LNCaP clone FGC (cell line): ENCODE data around the gene AGK.

Experiments
- DNase-seq: peaks from one replicate; pipeline ENCODE4 v3.0.0-alpha.2; 2011; ENCODE audit warnings: low read depth
- H3K4me3 ChIP-seq: 2 replicates; pipeline ENCODE4 v1.5.1; 2011; ENCODE audit warnings: mild to moderate bottlenecking, low read depth, low read length, control low read depth
- TF ChIP-seq, protein P1 (sequence below): IDR thresholded peaks from 2 replicates; pipeline ENCODE4 v1.5.1; 2012; ENCODE audit warnings: mild to moderate bottlenecking; ENCODE audit not compliant: control insufficient read depth, insufficient read depth; ENCODE audit errors: extremely low read depth

AGK gene

DNA sequence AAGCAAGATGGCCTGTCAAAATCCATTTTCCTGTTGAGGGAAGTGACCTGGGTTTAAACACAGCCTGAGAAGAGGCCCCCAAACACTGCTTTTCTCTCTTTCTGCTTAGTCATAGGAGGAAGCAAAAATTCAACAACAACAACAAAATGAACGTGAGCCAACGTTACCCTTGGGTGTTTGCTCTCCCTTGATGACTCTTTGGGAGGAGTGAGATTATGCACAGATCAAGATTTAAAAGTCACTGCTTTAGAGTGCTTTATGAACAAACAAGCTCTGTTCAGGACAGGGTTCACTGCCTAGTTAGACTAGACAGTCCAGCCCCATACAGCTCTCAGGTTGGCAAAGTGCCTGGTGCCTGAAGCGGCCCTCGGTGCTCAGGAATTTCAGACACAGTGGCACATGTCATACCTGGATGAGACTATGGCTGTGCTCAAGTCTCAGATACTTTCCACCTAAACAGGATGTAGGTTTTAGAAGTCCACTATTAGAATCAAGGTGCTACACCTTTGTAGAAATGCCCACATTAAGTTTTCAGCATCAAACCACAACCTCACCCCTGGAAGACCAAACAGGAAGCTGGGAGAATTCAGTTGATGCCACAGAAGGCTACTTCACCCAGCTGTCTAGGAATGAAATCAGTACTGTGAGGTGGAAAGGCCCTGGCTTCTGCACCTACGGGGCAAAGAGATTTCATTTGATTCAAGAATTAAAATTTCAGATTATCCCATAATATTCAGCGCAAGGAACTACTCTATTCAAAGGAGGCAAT, 112.1 kb downstream of the AGK start:
- TF ChIP-seq, protein P1, sequence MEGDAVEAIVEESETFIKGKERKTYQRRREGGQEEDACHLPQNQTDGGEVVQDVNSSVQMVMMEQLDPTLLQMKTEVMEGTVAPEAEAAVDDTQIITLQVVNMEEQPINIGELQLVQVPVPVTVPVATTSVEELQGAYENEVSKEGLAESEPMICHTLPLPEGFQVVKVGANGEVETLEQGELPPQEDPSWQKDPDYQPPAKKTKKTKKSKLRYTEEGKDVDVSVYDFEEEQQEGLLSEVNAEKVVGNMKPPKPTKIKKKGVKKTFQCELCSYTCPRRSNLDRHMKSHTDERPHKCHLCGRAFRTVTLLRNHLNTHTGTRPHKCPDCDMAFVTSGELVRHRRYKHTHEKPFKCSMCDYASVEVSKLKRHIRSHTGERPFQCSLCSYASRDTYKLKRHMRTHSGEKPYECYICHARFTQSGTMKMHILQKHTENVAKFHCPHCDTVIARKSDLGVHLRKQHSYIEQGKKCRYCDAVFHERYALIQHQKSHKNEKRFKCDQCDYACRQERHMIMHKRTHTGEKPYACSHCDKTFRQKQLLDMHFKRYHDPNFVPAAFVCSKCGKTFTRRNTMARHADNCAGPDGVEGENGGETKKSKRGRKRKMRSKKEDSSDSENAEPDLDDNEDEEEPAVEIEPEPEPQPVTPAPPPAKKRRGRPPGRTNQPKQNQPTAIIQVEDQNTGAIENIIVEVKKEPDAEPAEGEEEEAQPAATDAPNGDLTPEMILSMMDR = no peak
- H3K4me3 ChIP-seq = no peak overlapping the region
- DNase-seq = peak; percentile 84

- no peak for DNase-seq
- H3K4me3 ChIP-seq = no peak overlapping the region
- TF ChIP-seq, protein P1 = no peak
Measured at GRCh38 chr7:141664450-141664849, 113.2 kb downstream of the AGK start.

DNA sequence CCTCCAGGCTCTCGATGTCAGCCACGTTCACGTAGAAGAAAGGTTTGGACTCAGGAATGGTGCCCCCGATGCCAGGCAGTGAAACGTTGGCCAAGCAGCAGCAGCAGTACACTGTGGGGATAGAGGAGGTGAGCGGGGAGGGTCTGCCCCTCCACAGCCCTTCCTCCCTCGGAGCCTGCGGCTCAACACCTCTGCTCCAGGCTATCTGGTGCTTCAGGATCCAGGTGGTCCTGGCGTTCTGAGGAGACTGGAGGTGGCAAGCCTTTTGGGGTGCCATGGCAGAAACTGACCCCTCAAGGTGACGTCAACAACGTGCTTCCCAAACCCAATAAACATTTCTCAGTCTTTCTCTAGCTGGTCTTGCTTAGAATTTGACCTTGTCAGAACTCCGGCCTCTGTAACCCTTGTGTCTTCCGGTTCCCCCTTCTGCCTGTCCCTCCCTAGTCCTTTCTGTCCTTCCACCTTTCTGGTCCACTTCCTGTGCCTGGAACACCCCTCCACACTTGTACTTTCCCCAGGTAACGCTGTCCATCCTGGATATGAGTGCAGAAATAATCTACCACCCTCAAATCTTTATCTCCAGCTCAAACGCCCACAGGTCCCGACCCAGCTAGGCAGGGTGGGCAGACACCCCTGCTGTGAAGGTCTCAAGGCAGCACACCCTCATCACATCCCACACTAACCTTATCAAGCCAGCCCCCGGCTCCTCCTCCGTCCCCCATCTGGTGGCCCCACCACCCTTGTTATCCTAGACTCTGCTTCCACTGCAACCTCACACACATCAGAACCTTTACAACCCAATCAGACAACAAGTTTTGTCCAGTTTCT, 114.2 kb downstream of the AGK start:
- TF ChIP-seq, protein P1 = no peak
- DNase-seq = no peak
- no peak overlapping the region for H3K4me3 ChIP-seq

DNA sequence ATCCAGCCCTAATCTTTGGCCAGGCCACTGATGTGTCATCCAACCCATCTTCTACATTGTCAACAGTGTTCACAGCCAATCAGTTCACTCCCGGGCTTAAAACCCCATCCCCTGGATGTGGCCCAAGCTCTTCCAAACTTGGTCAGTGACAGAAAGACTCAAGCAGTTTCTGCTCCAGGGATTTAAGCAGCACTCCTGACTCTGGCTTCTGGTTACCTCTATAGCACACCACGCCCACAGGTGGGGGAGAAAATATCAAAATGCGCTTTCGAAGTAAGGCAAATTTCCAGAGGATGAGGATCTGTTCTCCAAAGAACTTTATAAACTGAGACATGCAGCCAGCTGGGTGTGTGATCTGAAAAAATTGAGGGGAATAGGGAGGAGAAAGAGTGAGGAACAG, 114.9 kb downstream of the AGK start:
- no peak overlapping the region for H3K4me3 ChIP-seq
- no peak for DNase-seq
- TF ChIP-seq, protein P1 = no peak

- DNase-seq = no peak
- no peak overlapping the region for H3K4me3 ChIP-seq
- TF ChIP-seq, protein P1 = no peak
Measured at GRCh38 chr7:141668853-141669252, 117.6 kb downstream of the AGK start.

DNA sequence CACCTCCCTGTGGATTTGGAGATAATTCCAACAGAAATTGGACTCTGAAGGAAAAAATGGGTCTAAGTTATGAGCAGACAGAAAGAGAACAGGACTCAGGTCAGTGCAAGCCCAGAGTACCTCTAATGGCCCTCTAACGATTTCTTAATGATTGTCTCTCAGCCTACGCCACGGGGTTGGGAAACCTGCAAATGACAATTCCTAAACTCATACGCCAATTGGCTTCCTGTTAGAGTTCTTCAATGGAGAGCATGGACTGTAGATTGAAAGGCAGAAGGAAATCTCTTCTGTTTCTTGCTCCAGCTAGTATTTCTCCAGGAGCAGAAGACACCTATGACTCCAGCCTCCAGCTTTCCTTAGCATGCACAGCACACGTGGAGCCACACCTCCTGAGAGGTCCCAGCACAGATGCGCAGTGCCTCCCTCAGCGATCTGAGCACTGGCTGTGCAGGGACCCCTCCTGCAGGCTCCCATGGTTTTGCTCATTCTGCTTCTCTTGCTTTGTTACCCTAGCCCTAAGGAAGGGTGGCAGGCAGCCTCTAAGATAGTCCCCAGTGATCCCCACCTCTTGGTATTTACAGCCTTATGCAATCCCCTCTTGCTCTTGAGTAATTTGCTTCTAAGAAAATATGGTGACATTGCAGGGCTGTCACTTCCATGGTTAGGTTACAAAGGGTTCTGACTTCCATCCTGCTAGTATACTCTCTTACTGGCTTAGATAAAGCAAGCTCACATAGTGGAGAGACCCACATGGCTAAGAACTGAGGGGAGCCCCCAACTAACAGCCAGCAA, 120.7 kb downstream of the AGK start:
- H3K4me3 ChIP-seq = no peak overlapping the region
- TF ChIP-seq, protein P1 = no peak
- DNase-seq = no peak
